Mucosa of stomach (tissue), 1 donor: ENCODE data around the gene CCL28.
A peak's percentile ranks its signal among the peaks of the same experiment; 100 is the strongest.

Experiments
- H3K27me3 ChIP-seq: one replicate; pipeline ENCODE4 v1.7.0; 2013; ENCODE audit warnings: mild to moderate bottlenecking, low read length; ENCODE audit not compliant: control insufficient read depth, insufficient read depth
- H3K36me3 ChIP-seq: one replicate; pipeline ENCODE4 v1.7.0; 2013; ENCODE audit warnings: low read length; ENCODE audit not compliant: control insufficient read depth, insufficient read depth
- H3K4me1 ChIP-seq: one replicate; pipeline ENCODE4 v1.7.0; 2013; ENCODE audit warnings: mild to moderate bottlenecking, low read length; ENCODE audit not compliant: control insufficient read depth, insufficient read depth
- H3K4me3 ChIP-seq: one replicate; pipeline ENCODE4 v1.7.0; 2013; ENCODE audit warnings: low read length
- H3K9ac ChIP-seq: one replicate; pipeline ENCODE4 v1.7.0; 2013; ENCODE audit warnings: mild to moderate bottlenecking, low read length, moderate library complexity
- H3K9me3 ChIP-seq: one replicate; pipeline ENCODE4 v1.7.0; 2013; ENCODE audit warnings: mild to moderate bottlenecking, low read length, moderate library complexity; ENCODE audit not compliant: control insufficient read depth
- donor health status: Pancreatic carcinoma.

Gene CCL28

DNA sequence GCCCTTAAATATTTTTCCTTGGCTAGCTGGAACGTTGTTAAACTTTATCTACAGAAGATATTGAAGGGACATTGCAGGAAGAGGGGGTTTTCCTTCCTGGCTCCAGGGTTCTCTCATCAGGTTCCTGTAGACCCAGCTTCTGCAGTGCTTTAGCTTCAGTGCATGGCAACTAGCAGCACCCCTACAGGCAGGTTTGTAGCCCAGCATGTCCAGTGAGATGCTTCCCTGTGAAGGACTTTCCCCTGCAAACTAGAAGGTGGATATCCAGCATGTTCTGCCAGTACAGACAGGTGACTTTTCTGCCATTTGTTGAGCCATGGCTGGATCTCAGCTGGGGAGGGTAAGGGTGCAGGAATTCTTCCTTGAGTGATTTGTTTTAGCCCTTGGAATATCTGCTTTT, 10.4 kb downstream of the CCL28 start:
- Histone ChIP-seq H3K36me3 (no peaks in the 10 kb centered on the region), H3K4me1 (peaks cover 15% of the 10 kb centered on the region), H3K4me3 (no peak overlapping the region), H3K27me3 (no peaks in the 10 kb centered on the region), H3K9ac (no peak overlapping the region), H3K9me3 (no peaks in the 10 kb centered on the region)

DNA sequence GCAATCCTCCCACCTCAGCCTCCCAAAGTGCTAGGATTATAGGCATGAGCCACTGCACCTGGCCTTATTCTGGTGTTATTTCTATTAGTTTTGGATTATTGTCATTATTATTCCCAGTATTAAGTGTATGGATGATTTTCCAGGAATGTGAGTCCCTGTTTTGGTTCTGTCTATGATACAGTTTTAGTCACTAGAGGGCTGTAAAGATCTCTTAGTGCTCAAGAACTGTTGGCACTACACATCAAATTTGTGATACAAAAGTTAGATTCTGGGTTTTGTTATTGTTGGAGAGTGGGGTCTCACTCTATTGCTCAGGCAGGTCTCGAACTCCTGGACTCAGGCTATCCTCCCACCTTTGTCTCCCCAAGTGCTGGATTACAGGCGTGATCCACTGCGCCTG, 12.1 kb downstream of the CCL28 start:
- Histone ChIP-seq H3K27me3 (no peaks in the 10 kb centered on the region), H3K4me3 (no peak overlapping the region), H3K4me1 (peaks cover 15% of the 10 kb centered on the region), H3K9me3 (no peaks in the 10 kb centered on the region), H3K9ac (no peak overlapping the region), H3K36me3 (no peaks in the 10 kb centered on the region)

DNA sequence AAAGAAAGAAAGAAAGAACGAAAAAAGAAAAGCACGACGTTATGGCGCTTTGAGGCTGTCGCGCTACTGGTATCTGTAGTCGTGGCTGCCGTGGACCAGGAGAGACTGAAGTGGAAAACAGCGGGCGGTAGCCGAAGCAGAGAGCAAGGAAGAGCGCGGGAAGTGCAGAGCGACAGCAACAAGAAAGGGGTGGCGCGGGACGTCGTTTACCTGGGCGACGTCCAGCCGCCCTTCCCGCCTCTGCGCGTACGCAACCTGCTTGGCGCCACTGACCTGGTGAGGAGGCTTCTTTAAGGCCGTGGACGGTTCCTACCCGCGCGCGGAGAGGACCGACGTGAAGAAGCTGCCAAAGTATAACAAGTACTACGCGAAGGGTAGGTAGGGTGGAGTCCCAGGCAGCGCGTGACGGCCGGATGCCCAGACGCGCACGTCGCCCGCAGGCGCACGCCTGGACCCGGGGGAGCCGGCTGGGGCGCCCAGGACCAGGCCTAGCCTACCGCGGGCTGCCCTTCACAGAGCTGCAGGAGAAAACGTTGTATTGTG, 15.4 kb downstream of the CCL28 start:
- H3K27me3 ChIP-seq, result no peaks in the 10 kb centered on the region
- H3K4me1 ChIP-seq, result peaks cover 7% of the 10 kb centered on the region
- H3K9ac ChIP-seq, result peak overlapping the region; percentile 76
- no peaks in the 10 kb centered on the region for H3K36me3 ChIP-seq
- peak overlapping the region; percentile 55 for H3K4me3 ChIP-seq
- no peaks in the 10 kb centered on the region for H3K9me3 ChIP-seq

DNA sequence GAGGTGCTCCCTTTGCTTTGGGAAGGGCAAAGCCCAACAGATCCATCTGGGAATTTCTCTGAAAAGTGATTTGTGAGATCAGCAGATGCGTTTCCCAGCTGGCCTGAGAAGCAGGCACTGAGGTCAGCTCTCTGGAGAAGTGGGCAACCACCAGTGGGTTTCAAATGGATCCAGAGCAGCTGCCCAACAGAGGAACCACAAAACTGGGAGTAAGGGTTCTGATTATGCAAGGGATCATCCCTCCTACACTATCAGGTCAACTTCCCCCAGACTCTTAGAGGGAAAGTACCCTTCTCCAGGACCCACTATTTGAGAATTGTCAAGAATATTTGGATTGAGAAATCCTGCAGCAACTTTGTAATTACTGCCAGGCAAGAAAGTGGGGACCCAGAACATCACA, 21.7 kb downstream of the CCL28 start:
- H3K9me3 ChIP-seq, result no peaks in the 10 kb centered on the region
- no peaks in the 10 kb centered on the region for H3K4me1 ChIP-seq
- H3K9ac ChIP-seq, result no peak overlapping the region
- no peak overlapping the region for H3K4me3 ChIP-seq
- no peaks in the 10 kb centered on the region for H3K36me3 ChIP-seq
- no peaks in the 10 kb centered on the region for H3K27me3 ChIP-seq

DNA sequence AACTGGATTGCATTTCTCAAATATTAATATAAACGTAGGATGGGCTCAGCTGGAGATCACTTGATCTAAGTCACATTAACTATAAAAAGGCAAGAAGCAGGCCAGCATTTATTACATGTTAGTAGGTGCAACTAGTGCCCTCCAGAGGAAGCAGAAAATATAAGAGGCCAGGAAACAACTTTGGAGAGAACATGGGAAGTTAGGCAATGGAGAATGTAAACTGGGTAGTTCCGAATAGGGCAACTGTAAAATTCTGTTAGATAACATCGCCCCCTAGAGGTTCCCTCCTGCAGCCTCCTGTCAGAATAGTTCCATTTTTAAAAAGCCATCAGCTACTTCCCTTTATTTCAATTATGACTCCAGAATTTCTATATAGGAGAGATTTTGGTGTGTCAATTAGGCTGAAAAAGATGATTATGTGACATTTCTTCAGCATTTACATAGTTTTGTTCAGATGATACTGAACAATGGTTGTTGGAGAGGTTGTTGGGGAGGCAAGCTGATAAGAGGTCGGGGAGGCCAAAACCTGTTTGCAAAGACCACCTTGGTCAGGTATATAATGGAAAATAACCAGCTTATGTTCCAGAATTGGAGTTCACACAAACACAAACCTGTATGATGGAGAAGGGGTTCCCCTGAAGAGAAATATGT, 22.4 kb downstream of the CCL28 start:
- Histone ChIP-seq H3K9me3 (no peaks in the 10 kb centered on the region), H3K4me1 (no peaks in the 10 kb centered on the region), H3K27me3 (no peaks in the 10 kb centered on the region), H3K9ac (no peak overlapping the region), H3K4me3 (no peak overlapping the region), H3K36me3 (no peaks in the 10 kb centered on the region)

DNA sequence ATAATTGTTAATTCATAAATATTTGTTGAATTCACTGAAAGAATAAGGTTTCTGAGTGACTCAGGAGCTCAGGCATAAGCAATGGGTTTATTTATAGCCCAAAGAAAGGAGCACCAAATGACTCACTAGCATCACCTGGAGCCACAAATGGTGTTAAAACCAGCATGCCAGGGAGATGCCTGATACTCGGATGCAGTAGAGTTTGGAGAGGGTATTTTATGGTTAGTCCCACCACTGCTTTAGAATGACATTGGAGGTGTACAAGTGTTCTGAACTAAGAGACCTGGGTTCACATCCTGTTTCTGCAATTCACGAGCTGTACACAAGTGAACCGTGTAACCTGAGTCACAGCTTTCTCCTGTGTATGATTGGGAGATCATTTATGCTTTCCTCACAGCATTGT, 25.2 kb downstream of the CCL28 start:
- Histone ChIP-seq H3K4me1 (no peaks in the 10 kb centered on the region), H3K4me3 (no peak overlapping the region), H3K27me3 (no peaks in the 10 kb centered on the region), H3K36me3 (no peaks in the 10 kb centered on the region), H3K9me3 (no peaks in the 10 kb centered on the region), H3K9ac (no peak overlapping the region)

DNA sequence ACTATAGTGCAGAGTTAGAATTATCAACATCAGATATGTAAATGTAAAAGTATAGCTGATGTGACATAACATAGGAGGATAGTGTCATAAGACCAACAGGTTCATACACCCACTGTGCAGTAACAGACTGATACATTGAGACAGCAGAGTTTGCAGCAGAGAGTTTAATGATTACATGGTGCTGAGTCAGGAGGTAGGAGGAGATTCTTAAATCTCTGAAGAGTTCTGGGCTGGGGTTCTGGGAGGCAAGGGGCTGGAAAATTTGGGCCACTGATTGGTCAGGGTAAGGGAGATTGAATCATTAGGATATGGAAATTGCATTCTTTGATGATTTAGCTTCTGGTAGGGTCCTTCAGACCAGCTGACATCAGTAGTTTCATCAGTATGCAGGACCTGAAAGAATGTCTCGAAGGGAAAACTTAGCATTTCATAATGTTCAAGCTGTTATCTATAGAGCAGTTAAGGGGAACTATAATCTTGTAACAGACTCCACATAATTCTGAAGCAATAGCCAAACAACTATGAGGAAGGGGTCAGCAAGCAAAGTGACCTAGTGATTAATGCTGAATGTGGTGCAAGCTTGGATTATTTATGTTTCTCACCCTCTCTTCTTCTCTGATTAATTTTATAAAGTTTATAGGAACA, 35.6 kb downstream of the CCL28 start:
- no peaks in the 10 kb centered on the region for H3K4me1 ChIP-seq
- no peaks in the 10 kb centered on the region for H3K36me3 ChIP-seq
- H3K4me3 ChIP-seq, result no peak overlapping the region
- H3K27me3 ChIP-seq, result no peaks in the 10 kb centered on the region
- no peak overlapping the region for H3K9ac ChIP-seq
- no peaks in the 10 kb centered on the region for H3K9me3 ChIP-seq

DNA sequence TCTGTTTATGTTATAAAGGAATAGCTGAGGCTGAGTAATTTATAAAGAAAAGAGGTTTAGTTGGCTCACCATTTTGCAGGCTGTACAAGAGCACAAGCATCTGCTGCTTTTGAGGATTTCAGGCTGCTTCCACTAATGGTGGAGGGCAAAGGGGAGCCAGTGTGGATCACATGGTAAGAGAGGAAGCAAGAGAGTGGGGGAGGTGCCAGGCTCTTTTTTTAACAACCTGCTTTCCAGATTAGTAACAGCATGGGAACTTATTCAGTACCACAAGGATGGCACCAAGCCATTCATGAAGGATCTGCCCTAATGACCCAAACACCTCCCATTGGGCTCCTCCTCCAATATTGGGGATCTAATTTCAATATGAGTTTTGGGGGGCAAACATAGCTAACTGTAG, 40.4 kb downstream of the CCL28 start:
- no peak overlapping the region for H3K4me3 ChIP-seq
- no peaks in the 10 kb centered on the region for H3K36me3 ChIP-seq
- no peaks in the 10 kb centered on the region for H3K27me3 ChIP-seq
- H3K9me3 ChIP-seq, result no peaks in the 10 kb centered on the region
- H3K4me1 ChIP-seq, result no peaks in the 10 kb centered on the region
- H3K9ac ChIP-seq, result no peak overlapping the region

DNA sequence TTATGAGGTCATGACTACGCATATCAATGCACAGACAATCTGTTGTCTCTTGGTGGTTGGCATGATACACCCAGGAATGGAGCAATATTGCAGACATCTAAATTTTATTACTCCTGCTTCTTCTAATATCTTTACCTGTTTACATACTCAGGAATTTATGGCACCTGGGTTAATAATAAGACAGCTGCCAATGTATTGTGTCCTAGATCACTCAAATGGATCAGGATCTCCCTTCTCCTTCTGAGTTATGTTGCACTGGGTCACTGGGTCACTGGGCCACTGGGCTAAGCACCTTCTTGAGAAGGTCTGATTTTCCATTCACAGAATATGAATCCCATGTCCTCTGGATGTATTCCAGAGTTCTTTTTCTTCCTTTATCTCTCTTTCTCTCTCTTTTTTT, 41.8 kb downstream of the CCL28 start:
- H3K4me1 ChIP-seq, result no peaks in the 10 kb centered on the region
- H3K36me3 ChIP-seq, result no peaks in the 10 kb centered on the region
- no peaks in the 10 kb centered on the region for H3K9me3 ChIP-seq
- H3K9ac ChIP-seq, result no peak overlapping the region
- H3K4me3 ChIP-seq, result no peak overlapping the region
- no peaks in the 10 kb centered on the region for H3K27me3 ChIP-seq

DNA sequence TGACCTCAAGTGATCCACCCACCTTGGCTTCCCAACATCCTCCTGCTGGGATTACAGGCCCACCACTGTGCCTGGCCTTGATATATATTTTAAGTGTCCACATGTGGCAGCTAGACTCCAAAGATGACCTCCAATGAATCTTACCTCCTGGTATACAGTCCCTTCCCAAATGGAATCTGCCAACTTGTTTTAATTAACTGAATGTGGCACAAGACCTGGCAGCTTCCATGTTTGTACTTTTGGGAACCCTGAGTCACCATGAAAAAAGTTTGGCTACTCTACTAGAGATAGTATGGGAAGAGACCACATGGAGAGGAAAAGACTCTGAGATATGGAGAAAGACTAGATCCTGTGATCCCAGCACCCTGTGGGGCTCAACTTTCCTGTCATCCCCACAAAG, 42.5 kb downstream of the CCL28 start:
- Histone ChIP-seq H3K4me1 (no peaks in the 10 kb centered on the region), H3K9ac (no peak overlapping the region), H3K36me3 (no peaks in the 10 kb centered on the region), H3K9me3 (no peaks in the 10 kb centered on the region), H3K4me3 (no peak overlapping the region), H3K27me3 (no peaks in the 10 kb centered on the region)

DNA sequence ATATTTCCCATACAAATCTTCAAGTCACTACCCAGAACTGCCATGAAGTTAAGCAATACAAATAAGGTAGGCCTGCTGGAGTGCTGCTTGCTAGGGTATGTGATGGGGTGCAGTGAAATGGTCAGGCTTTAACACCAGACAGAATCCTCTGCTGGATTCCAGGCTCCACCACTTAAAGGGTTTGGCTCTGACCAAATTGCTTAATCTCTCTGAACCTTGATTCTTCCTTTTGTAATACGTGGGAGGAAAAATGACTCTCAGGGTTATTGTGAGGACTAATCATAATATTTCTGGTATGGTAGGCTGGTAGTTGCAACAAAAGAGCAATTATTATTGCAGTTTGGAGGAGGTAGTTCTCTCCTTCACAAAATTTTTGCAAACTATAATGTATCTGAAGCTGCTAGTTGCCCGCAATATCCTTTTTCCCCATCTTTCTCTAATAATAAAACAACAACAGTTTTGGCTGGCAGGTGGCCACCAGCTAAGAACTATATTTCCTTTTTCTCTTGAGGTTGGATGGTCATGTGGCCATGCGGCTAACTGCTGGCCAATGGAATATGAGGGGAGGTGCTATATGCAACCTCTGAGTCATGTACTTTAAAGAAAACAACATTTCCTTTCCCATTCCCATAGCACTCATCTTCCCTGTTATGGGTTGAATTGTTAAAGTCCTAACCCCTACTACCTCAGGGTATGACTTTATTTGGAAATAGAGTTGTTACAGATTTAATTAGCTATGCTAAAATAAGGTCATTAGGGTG, 44.1 kb downstream of the CCL28 start:
- no peak overlapping the region for H3K4me3 ChIP-seq
- no peaks in the 10 kb centered on the region for H3K4me1 ChIP-seq
- H3K9me3 ChIP-seq, result no peaks in the 10 kb centered on the region
- H3K27me3 ChIP-seq, result no peaks in the 10 kb centered on the region
- H3K36me3 ChIP-seq, result no peaks in the 10 kb centered on the region
- no peak overlapping the region for H3K9ac ChIP-seq

DNA sequence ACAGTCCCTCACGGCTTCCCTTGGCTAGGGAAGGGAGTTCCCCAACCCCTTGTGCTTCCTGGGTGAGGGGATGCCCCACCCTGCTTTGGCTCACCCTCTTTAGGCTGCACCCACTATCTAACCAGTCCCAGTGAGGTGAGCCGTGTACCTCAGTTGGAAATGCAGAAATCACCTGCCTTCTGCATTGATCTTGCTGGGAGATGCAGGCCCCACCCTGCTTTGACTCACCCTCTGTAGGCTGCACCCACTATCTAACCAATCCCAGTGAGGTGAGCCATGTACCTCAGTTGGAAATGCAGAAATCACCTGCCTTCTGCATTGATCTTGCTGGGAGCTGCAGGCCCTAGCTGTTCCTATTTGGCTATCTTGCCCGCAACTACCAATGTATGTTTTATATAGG, 44.7 kb downstream of the CCL28 start:
- no peak overlapping the region for H3K4me3 ChIP-seq

More for the DNA sequence above, 44.7 kb downstream of the CCL28 start:
- Histone ChIP-seq H3K36me3 (no peaks in the 10 kb centered on the region), H3K9me3 (no peaks in the 10 kb centered on the region), H3K4me1 (no peaks in the 10 kb centered on the region), H3K27me3 (no peaks in the 10 kb centered on the region), H3K9ac (no peak overlapping the region)
